ENCODE results near the gene SPARCL1.
"Not testable (repeated sequence)": the region's sequence is repeated elsewhere in the genome, so short reads cannot be mapped to it uniquely, and the experiment has no call there.

Gene SPARCL1

GRCh38 chr4:87433342-87433741 is 95.8 kb downstream of the SPARCL1 start:
- DNase-seq = no peak

DNA sequence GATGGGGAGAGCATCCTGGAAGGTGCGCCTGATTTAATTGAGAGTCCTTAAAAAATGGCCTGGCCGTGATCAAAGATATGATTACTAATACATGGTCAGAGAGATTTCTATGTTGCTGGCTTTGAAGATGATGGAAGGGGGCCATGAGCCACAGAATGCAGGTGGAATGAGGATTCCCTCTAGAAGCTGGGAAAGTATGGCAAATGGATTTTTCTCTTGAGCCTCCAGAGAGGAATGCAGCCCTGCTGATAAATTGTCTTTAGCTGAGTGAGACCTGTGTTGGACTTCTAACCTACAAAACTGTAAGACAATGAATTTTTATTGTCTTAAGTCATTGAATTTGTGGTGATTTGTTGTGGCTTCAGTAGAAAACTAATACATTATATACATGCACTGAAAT is 99.1 kb downstream of the SPARCL1 start:
- DNase-seq = no peak

- DNase-seq = no peak
These were observed 100.2 kb downstream of the SPARCL1 start for GRCh38 chr4:87428979-87429378.

- no peak for DNase-seq
These were observed 101.7 kb downstream of the SPARCL1 start for GRCh38 chr4:87427518-87427868.

DNA sequence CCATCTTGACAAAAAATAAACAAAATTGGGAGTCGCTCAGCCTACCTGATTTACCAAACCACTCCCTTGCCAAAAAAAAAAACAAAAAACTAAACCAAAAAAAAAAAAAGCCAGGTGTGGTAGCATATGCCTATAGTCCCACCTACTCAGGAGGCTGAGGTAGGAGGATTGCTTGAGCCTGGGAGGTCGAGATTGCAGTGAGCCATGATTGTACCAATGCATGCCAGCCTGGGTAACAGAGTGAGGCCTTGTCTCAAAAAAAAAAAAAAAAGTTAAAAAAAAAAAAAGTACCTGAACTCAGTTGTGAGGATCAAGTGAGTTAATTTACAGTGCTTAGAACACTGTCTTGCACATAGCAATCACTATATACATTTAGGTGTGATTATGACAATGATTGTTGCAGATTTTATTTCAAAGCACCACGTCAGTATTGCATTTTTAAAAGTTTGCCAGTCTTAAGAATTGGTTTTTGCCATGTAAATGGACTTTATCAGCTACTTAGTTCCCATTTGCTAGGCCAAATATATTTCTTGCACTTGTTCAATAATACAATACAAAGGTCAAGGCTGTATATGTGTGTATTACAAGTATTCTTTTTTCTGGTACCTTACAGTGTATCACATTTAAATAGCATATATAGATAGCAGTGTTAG is 102.2 kb downstream of the SPARCL1 start:
- DNase-seq = no peak

DNA sequence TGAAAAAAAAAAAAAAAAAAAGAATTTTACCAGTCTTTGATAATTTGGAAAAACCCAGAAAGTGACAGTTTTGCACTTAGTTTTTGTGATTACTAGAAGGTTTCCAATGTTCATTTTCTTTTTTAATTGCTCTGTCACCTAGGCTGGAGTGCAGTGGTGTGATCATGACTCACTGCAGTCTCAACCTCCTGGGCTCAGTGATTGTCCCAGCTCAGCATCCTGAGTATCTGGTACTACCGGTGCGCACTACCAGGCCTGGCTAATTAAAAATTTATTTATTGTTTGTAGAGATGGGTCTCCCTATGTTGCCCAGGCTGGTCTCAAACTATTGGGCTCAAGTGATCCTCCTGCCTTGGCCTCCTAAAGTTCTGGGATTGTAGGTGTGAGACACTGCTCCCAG is 103.5 kb downstream of the SPARCL1 start:
- DNase-seq = no peak

GRCh38 chr4:87424099-87424543 is 105.1 kb downstream of the SPARCL1 start:
- not testable (repeated sequence) for DNase-seq

Measured in suppressor macrophage treated with lipopolysaccharide for 4 hours (primary cell).